VCaP (cell line): ENCODE data around the gene KCNK10.

ENCODE experiments used
- H3K27ac ChIP-seq: fragments of 450-650 bp; 2 replicates; pipeline ENCODE4 v1.5.1; 2017
- CTCF ChIP-seq: fragments of 450-650 bp; conservative IDR thresholded peaks from 2 replicates; pipeline ENCODE4 v1.5.1; 2017; ENCODE audit warnings: mild to moderate bottlenecking, moderate library complexity

The KCNK10 gene

GRCh38 chr14:88241810-88242209 is 81.3 kb downstream of the KCNK10 start:
- H3K27ac ChIP-seq: no peak overlapping the region

GRCh38 chr14:88234442-88234841 is 88.6 kb downstream of the KCNK10 start:
- TF ChIP-seq CTCF: no peak
- no peak overlapping the region for H3K27ac ChIP-seq

More at GRCh38 chr14:88241810-88242209, 81.3 kb downstream of the KCNK10 start:
- TF ChIP-seq CTCF: no peak

GRCh38 chr14:88233915-88234314 is 89.2 kb downstream of the KCNK10 start:
- no peak overlapping the region for H3K27ac ChIP-seq
- peak; percentile 5; the same call in 1 of the 2 replicates for TF ChIP-seq CTCF

GRCh38 chr14:88232771-88233170 is 90.3 kb downstream of the KCNK10 start:
- TF ChIP-seq CTCF: no peak
- no peak overlapping the region for H3K27ac ChIP-seq

GRCh38 chr14:88231603-88232002 is 91.5 kb downstream of the KCNK10 start:
- H3K27ac ChIP-seq: no peak overlapping the region
- TF ChIP-seq CTCF: no peak

- H3K27ac ChIP-seq: no peak overlapping the region
- no peak for TF ChIP-seq CTCF
Observed at GRCh38 chr14:88229428-88229827, 93.6 kb downstream of the KCNK10 start.

- no peak for TF ChIP-seq CTCF
- no peak overlapping the region for H3K27ac ChIP-seq
Observed at GRCh38 chr14:88228522-88229236, 94.4 kb downstream of the KCNK10 start.
